HFF-Myc (cell line): Measurements from ENCODE around the gene SERPINB6.
A peak's percentile ranks its signal among the peaks of the same experiment; 100 is the strongest.
"Not testable (repeated sequence)": the region's sequence is repeated elsewhere in the genome, so short reads cannot be mapped to it uniquely, and the experiment has no call there.

ENCODE experiments used
- DNase-seq: peaks from one replicate; pipeline ENCODE4 v3.0.0-alpha.2; 2011; ENCODE audit warnings: low read depth; ENCODE audit errors: extremely low read depth
- H3K4me3 ChIP-seq: replicated peaks from 2 replicates; pipeline ENCODE4 v1.5.1; 2011; ENCODE audit warnings: low read depth, mild to moderate bottlenecking, control low read depth, low read length
- TF ChIP-seq, protein P1 (sequence below): IDR thresholded peaks from 2 replicates; pipeline ENCODE4 v1.5.1; 2012; ENCODE audit warnings: mild to moderate bottlenecking, low read depth, low read length, control low read depth; ENCODE audit errors: missing control alignments

The SERPINB6 gene

DNA sequence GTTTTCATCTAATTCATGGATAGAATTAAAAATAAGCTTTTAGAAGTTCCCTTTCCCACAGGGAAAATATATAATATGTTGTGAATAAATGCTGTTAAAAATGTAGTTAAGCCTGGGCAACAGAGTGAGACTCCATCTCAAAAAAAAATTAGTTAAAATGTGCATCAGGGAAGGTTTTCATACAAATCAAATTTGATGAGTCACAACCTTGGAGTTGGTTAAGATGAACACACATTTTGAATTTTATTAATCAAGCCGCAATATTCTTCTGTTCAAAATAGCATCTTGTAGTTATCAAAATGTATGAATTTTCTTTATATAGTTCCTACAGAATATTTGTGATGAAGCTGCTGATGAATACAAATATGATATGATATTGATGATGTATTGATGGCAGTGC, 37.3 kb downstream of the SERPINB6 start:
- no peak for DNase-seq
- TF ChIP-seq, protein P1, sequence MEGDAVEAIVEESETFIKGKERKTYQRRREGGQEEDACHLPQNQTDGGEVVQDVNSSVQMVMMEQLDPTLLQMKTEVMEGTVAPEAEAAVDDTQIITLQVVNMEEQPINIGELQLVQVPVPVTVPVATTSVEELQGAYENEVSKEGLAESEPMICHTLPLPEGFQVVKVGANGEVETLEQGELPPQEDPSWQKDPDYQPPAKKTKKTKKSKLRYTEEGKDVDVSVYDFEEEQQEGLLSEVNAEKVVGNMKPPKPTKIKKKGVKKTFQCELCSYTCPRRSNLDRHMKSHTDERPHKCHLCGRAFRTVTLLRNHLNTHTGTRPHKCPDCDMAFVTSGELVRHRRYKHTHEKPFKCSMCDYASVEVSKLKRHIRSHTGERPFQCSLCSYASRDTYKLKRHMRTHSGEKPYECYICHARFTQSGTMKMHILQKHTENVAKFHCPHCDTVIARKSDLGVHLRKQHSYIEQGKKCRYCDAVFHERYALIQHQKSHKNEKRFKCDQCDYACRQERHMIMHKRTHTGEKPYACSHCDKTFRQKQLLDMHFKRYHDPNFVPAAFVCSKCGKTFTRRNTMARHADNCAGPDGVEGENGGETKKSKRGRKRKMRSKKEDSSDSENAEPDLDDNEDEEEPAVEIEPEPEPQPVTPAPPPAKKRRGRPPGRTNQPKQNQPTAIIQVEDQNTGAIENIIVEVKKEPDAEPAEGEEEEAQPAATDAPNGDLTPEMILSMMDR, result no peak
- H3K4me3 ChIP-seq, result no peak overlapping the region

DNA sequence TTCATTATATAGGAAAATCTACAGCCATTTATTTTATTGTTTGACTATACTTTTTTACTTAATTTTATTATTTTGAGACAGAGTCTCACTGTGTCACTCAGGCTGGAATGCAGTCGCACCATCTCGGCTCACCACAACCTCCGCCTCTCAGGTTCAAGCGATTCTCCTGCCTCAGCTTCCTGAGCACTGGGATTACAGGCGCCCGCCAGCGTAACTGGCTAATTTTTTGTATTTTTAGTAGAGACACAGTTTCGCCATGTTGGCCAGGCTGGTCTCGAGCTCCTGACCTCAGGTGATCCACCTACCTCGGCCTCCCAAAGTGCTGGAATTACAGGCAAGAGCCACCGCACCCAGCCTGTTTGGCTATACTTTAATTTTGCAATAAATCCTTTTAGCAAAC, 38.5 kb downstream of the SERPINB6 start:
- DNase-seq, H3K4me3 ChIP-seq: not testable (repeated sequence)

DNA sequence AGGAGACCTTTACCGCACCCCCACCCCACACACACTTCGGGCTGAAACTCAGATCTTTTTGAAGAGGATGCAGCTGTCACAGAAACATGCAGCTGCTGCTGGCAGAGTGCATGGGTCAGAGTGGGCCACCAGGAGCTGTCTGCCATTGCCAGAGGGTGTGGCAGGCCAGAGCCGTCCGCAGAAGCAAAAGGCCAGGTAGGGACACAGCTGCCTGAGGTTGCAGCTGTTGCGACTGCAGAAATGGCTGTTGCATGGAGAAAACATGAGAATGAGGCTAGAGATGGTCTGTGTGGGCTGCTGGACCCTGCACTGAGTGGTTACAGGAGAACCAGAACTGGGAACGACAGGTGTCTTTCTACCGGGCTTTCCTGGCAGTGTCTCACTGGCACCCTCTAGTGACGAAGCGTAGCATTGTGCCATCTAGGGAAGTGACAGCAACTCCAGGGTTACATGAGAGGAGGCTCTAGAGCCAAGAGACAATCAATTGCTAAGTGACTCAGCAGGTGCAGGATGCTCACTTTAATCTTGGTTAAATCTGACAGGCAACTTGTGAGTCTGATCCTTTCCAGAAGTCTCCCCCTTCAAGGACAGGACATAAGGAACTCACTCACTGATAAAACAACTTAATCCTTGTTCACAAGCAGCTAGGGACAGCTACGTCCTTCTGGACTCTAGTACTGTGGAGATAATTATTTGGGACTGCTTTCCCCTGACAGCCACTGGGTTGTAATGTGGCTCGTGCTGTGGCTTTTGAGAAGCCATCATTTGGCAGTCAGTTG, 39.2 kb downstream of the SERPINB6 start:
- TF ChIP-seq, protein P1, result peak; percentile 100
- DNase-seq, result peak; percentile 53
- no peak overlapping the region for H3K4me3 ChIP-seq

DNA sequence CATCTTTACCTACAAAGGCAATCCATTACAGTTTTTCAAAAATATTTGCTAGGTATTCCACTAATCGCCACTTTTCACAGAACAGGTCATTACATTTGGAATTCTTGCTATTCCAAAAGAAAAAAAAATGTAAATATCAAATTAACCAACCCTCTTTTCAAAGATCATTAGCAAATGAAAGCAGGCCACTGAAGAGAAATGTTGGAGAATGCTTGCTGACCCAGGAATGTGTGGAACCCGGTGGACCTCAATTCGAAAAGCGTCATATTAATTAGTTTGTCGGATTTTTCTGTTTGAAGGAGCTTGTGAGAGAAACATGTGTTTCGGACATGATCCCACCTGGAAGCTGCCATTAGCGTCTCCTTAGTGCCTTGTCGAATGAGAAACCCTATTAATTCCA, 40.3 kb downstream of the SERPINB6 start:
- DNase-seq, result no peak
- no peak overlapping the region for H3K4me3 ChIP-seq
- TF ChIP-seq, protein P1, result no peak

DNA sequence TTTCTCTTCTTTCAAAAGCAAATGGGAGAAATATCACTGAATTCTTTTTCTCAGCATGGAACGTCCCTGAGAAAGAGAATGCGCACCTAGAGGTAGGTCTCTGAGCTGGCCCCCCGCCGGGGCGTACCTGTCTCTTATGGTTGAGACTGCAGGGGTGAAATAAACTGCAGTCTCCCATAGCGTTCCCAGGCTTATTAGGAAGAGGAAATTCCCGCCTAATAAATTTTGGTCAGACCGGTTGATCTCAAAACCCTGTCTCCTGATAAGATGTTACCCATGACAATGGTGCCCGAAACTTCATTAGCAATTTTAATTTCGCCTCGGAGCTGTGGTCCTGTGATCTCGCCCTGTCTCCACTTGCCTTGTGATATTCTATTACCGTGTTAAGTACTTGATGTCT, 43.4 kb downstream of the SERPINB6 start:
- H3K4me3 ChIP-seq, DNase-seq: not testable (repeated sequence)

DNA sequence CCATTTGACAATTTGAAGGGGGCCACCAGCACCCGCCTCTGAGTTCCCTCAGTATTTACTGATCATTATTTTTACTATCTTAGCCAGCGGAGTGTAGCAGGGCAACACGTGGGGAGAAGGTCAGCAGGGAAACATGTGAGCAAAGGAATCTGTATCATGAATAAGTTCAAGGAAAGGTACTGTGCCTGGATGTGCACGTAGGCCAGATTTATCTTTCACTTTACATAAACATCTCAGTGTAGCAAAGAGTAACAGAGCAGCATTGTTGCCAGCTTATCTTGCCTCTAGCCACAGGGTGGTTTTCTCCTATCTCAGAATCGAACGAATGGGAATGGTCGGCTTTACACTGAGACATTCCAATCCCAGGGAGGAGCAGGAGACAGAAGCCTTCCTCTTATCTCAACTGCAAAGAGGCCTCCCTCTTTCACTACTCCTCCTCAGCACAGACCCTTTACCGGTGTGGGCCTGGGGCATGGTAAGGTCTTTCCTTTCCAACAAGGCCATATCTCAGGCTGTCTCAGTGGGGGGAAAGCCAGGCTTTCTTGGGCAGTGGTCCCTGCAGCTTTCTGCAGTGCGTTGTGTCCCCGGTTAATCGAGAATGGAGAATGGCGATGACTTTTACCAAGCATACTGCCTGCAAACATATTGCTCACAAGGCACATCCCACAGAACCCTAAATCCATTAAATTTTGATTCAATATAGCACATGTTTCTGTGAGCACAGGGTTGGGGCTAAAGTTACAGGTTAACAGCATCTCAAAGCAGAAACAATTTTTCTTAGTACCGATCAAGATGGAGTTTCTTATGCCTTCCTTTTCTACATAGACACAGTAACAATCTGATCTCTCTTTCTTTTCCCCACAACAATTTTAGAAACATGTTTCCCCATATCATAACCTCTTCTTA, 45.3 kb downstream of the SERPINB6 start:
- not testable (repeated sequence) for H3K4me3 ChIP-seq, DNase-seq

DNA sequence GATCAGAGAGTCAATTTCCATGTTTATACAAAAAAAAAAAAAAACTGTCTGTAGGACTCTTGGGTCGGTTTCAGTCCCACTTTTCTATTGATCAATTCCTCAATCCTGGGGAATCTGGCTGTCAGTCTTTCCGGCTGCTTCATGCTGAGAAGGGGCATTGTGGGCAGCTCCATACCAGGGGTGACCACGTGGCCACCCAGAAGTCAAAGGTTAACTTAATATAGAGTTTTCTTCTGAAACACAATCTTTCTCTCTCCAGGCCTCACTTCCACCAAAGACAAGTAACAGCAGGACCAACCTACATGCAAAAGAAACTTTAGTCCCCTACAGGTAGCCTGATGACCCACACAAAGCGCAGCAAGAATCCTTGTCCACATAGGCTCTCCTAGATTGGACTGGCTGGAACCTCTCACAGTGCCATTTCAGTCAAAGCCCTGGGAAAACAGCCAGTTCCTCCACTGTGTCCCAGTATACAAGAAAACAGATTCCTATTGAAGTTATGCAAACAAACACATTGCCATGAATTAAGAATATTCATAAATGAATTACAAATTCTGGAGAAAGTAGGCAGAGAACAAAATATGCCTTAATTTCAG, 49.7 kb downstream of the SERPINB6 start:
- DNase-seq, result no peak
- no peak overlapping the region for H3K4me3 ChIP-seq
- TF ChIP-seq, protein P1, result no peak

DNA sequence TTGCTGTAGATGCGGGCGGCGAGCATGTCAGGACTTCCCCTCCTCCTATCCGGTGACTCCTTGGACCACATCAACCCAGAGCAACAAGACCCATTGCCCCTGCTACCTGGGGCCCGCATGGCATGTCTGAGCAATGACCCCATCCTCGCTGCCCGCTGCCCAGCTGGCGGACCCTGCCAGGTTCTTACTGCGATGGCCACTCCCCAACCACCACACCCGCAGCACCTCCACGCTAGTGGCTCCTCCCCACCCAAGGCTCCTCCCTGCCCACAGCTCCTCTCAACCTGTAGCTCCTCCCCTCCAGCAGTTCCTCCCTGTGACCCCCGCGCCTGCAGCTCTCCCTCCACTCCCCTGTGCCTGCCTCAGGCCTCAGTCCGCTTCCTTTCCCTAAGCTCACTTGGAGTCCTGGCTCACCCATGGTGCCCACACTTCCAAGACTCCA, 50.7 kb downstream of the SERPINB6 start:
- TF ChIP-seq, protein P1, result no peak
- no peak for DNase-seq
- no peak overlapping the region for H3K4me3 ChIP-seq
